ENCODE measurements around the gene PAQR8.

GRCh38 chr6:52317211-52317610, 44.7 kb upstream of the PAQR8 start:
- no peak for TF ChIP-seq CTCF (IDR thresholded peaks at IDR 0.05)
- TF ChIP-seq POLR2AphosphoS5 (IDR thresholded peaks at IDR 0.05; ENCODE audit: insufficient read depth in 1 of 2, low read depth in 1 of 2): no peak
